CD4-positive, alpha-beta T cell treated with Interleukin-17A for 4 hours (primary cell): ENCODE measurements around the gene SIAE.
"Not testable (repeated sequence)": the region's sequence is repeated elsewhere in the genome, so short reads cannot be mapped to it uniquely, and the experiment has no call there.

Experiments used
- DNase-seq: peaks from one replicate; pipeline ENCODE4 v3.0.0-alpha.2; 2020; ENCODE audit warnings: mixed read lengths

Gene SIAE

GRCh38 chr11:124622531-124623451 lies 50.7 kb downstream of the SIAE start, which contains the start of gene TBRG1:
TSS of gene TBRG1 (plus strand) at chr11:124622864. CDS start at chr11:124623084, 220 bp downstream.
- peak; percentile 85 for DNase-seq

GRCh38 chr11:124618863-124619262 lies 54.7 kb downstream of the SIAE start:
- no peak for DNase-seq

GRCh38 chr11:124612567-124613246 lies 60.8 kb downstream of the SIAE start:
- no peak for DNase-seq

- peak; percentile 7 for DNase-seq
Observed at GRCh38 chr11:124612045-124612444, 61.5 kb downstream of the SIAE start.

- DNase-seq: no peak
Observed at GRCh38 chr11:124611064-124611463, 62.5 kb downstream of the SIAE start, which contains the start of gene PANX3. TSS of gene PANX3 (plus strand) at chr11:124611428. CDS start at chr11:124611557, 129 bp downstream.

- no peak for DNase-seq
Observed at GRCh38 chr11:124610295-124610694, 63.2 kb downstream of the SIAE start.

- no peak for DNase-seq
Observed at GRCh38 chr11:124608147-124608546, 65.4 kb downstream of the SIAE start.

- no peak for DNase-seq
Observed at GRCh38 chr11:124605719-124606118, 67.8 kb downstream of the SIAE start.

- not testable (repeated sequence) for DNase-seq
Observed at GRCh38 chr11:124602723-124603122, 70.8 kb downstream of the SIAE start.

- no peak for DNase-seq
Observed at GRCh38 chr11:124602193-124602592, 71.3 kb downstream of the SIAE start.

GRCh38 chr11:124600621-124601320 lies 72.8 kb downstream of the SIAE start:
- no peak for DNase-seq

- no peak for DNase-seq
Observed at GRCh38 chr11:124597626-124598025, 75.9 kb downstream of the SIAE start.

- DNase-seq: no peak
Observed at GRCh38 chr11:124595302-124595701, 78.2 kb downstream of the SIAE start.

- DNase-seq: no peak
Observed at GRCh38 chr11:124592627-124593026, 80.9 kb downstream of the SIAE start.

GRCh38 chr11:124591430-124591829 lies 82.1 kb downstream of the SIAE start:
- no peak for DNase-seq

- DNase-seq: peak; percentile 47
Observed at GRCh38 chr11:124586238-124586860, 87.2 kb downstream of the SIAE start.

GRCh38 chr11:124584681-124585372 lies 88.7 kb downstream of the SIAE start:
- DNase-seq: no peak

- DNase-seq: no peak
Observed at GRCh38 chr11:124583781-124584180, 89.8 kb downstream of the SIAE start.
